Suprapubic skin (tissue), 4 donors: ENCODE measurements around the gene PLOD1. TPM values are rescaled to one million over a fixed set of nuclear protein-coding genes. Genes with fewer than 3 reads are reported as not detected.

Source experiments
- DNase-seq, 2 donors: peaks; one replicate each; pipeline ENCODE4 v3.0.0-alpha.2; 2019; ENCODE audit warnings: low spot score in 2 of 2
- H3K27ac ChIP-seq: fragments of 200-600 bp; sonication (generic); one replicate; pipeline ENCODE4 v1.5.1; 2019
- H3K27me3 ChIP-seq: fragments of 200-600 bp; sonication (generic); one replicate; pipeline ENCODE4 v1.5.1; 2019
- H3K36me3 ChIP-seq: fragments of 200-600 bp; sonication (generic); one replicate; pipeline ENCODE4 v1.5.1; 2019
- H3K4me1 ChIP-seq: fragments of 200-600 bp; sonication (generic); one replicate; pipeline ENCODE4 v1.5.1; 2019
- H3K4me3 ChIP-seq: fragments of 200-600 bp; sonication (generic); one replicate; pipeline ENCODE4 v1.5.1; 2019; ENCODE audit warnings: mild to moderate bottlenecking
- H3K9me3 ChIP-seq: fragments of 200-600 bp; sonication (generic); one replicate; pipeline ENCODE4 v1.5.1; 2019
- EP300 ChIP-seq: sonication (generic); formaldehyde crosslinking; IDR thresholded peaks from one replicate; pipeline ENCODE4 v1.6.1; 2017; ENCODE audit warnings: antibody characterized with exemption
- POLR2A ChIP-seq, 2 donors: fragments of 450-650 bp; IDR thresholded peaks; one replicate each; pipeline ENCODE4 v1.6.1; 2017; ENCODE audit warnings: antibody characterized with exemption in 2 of 2, mild to moderate bottlenecking in 2 of 2, moderate library complexity in 2 of 2
- POLR2AphosphoS5 ChIP-seq, 3 donors: sonication (generic); formaldehyde crosslinking; IDR thresholded peaks; one replicate each; pipeline ENCODE4 v1.6.1; 2017; ENCODE audit warnings: antibody characterized with exemption in 3 of 3
- WGBS: methylation state at CpG from one replicate; pipeline ENCODE4 v1.1.5; 2018; 5-methylcytosine and 5-hydroxymethylcytosine counted together
- total RNA-seq, 4 donors: library from RNA; depleted of rRNA; stranded (reverse); fragments of >200 nt; gene quantifications; one replicate each; pipeline ENCODE4 v1.1.0, GENCODE V29; 2016
- TF ChIP-seq, protein P1 (sequence below), 2 donors: fragments of 200-600 bp in 1 of 2; fragments of 450-650 bp in 1 of 2; sonication (generic) in 1 of 2; IDR thresholded peaks; one replicate each; pipeline ENCODE4 v1.5.1; 2016 to 2019; ENCODE audit warnings: antibody characterized with exemption in 2 of 2, mild to moderate bottlenecking in 1 of 2, moderate library complexity in 1 of 2

Gene PLOD1
- total RNA-seq, 4 donors from 2014 or later: 26.7 to 47.6 (median 37.7) TPM

DNA sequence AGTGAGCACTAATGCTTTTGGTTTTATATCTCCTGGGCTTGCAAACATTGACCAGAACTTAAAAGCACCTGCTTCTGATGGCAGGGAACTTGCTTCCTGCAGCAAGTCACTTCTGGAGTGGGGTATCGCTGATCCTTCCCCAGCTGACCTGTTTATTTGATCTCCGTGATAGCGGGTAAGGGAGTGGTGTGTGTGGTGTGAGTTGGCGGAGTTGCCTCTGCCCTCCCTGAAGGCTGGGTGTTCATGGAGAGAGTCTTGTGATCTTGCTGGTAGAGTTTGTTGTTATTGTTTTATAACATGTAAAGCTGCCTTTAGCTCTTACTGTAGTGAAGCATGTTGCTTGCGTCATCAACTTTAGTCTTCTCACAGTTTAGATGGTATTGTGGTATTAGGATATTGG lies 49.6 kb downstream of the PLOD1 start:
- 37% methylated on average over 5 of the region's 5 CpGs for WGBS
- Histone ChIP-seq H3K27me3 (no peaks in the 10 kb centered on the region), H3K36me3 (peaks cover 39% of the 10 kb centered on the region), H3K4me3 (no peak overlapping the region), H3K4me1 (peaks cover 58% of the 10 kb centered on the region), H3K9me3 (no peaks in the 10 kb centered on the region), H3K27ac (no peak overlapping the region)
- TF ChIP-seq POLR2A (IDR thresholded peaks at IDR 0.05) (no peak), POLR2AphosphoS5 (IDR thresholded peaks at IDR 0.05) (no peak), EP300 (no peak)
- TF ChIP-seq, protein P1, sequence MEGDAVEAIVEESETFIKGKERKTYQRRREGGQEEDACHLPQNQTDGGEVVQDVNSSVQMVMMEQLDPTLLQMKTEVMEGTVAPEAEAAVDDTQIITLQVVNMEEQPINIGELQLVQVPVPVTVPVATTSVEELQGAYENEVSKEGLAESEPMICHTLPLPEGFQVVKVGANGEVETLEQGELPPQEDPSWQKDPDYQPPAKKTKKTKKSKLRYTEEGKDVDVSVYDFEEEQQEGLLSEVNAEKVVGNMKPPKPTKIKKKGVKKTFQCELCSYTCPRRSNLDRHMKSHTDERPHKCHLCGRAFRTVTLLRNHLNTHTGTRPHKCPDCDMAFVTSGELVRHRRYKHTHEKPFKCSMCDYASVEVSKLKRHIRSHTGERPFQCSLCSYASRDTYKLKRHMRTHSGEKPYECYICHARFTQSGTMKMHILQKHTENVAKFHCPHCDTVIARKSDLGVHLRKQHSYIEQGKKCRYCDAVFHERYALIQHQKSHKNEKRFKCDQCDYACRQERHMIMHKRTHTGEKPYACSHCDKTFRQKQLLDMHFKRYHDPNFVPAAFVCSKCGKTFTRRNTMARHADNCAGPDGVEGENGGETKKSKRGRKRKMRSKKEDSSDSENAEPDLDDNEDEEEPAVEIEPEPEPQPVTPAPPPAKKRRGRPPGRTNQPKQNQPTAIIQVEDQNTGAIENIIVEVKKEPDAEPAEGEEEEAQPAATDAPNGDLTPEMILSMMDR (IDR thresholded peaks at IDR 0.05): no peak
- DNase-seq: no peak

DNA sequence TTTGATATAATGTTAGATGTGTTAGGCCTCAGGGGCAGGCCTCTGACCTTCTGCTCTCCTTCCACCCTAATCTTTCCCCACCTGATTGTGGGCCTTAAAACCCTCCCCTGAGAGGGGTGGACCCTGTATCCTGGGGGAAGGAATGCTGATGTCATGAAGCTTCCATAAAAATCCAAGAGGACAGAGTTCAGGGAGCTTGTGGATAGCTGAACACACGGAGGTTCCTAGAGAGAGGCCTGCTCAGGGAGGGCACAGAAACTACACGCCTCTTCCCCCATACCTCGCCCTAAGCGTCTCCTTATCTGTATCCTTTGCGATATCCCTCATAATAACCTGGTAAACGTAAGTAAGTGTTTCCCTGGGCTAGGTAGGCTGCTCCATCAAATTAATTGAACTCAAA lies 50.1 kb downstream of the PLOD1 start:
- no peaks in the 10 kb centered on the region for H3K27me3 ChIP-seq
- H3K4me3 ChIP-seq: no peak overlapping the region
- WGBS: 81% methylated on average over 6 of the region's 6 CpGs
- no peak overlapping the region for H3K27ac ChIP-seq
- no peaks in the 10 kb centered on the region for H3K9me3 ChIP-seq
- DNase-seq: no peak
- peaks cover 44% of the 10 kb centered on the region for H3K36me3 ChIP-seq
- TF ChIP-seq, protein P1 (IDR thresholded peaks at IDR 0.05): no peak
- no peak for TF ChIP-seq POLR2A (IDR thresholded peaks at IDR 0.05)
- no peak for TF ChIP-seq POLR2AphosphoS5 (IDR thresholded peaks at IDR 0.05)
- no peak for TF ChIP-seq EP300
- H3K4me1 ChIP-seq: peaks cover 53% of the 10 kb centered on the region

DNA sequence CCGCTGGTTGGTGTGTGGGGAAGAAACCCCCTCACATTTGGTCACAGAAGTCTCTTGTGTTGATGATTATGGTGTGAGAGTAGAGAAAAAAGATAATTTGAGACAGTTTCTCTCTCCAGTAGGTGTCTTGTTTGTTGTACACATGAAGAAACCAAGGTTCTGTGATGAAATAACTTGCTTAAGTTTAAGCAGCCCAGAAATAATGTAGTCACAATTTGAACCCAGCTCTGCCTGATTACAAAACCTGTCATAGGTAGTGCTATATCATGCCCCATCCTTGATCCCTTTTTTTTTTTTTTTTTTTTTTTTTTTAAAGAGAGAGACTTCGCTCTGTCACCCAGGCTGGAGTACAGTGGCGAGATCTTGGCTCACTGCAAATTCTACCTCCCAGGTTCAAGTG lies 50.7 kb downstream of the PLOD1 start:
- Histone ChIP-seq H3K9me3 (no peaks in the 10 kb centered on the region), H3K27me3 (no peaks in the 10 kb centered on the region), H3K36me3 (peaks cover 50% of the 10 kb centered on the region), H3K27ac (no peak overlapping the region), H3K4me3 (no peak overlapping the region), H3K4me1 (peaks cover 51% of the 10 kb centered on the region)
- WGBS: 96% methylated on average over 2 of the region's 3 CpGs
- no peak for DNase-seq
- TF ChIP-seq, protein P1 (IDR thresholded peaks at IDR 0.05): no peak
- TF ChIP-seq POLR2A (IDR thresholded peaks at IDR 0.05) (no peak), POLR2AphosphoS5 (IDR thresholded peaks at IDR 0.05) (no peak), EP300 (no peak)

DNA sequence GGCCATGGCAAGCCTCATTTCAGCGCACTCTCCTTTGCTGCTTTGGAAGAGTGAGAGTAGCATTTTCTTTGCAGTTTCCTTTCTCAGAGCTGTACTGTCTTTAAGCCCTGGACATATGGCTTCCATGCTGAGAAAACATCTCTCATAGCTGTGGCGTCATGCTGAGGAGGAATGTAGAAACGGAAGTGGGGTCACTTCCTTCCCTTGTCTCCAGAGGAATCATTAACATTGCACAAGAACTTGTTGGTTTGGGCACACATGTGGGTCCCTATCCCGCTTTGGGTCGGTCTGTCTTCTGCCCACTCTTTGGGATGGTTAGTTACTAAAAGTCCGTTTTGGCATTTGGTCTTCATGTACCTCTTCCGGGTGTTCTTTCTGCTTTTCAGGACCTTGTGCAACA lies 51.3 kb downstream of the PLOD1 start:
- H3K27me3 ChIP-seq: no peaks in the 10 kb centered on the region
- no peak overlapping the region for H3K4me3 ChIP-seq
- no peak for DNase-seq
- no peak overlapping the region for H3K27ac ChIP-seq
- TF ChIP-seq, protein P1 (IDR thresholded peaks at IDR 0.05): no peak
- TF ChIP-seq POLR2A (IDR thresholded peaks at IDR 0.05) (no peak), EP300 (no peak), POLR2AphosphoS5 (IDR thresholded peaks at IDR 0.05) (no peak)
- H3K9me3 ChIP-seq: no peaks in the 10 kb centered on the region
- H3K36me3 ChIP-seq: peaks cover 57% of the 10 kb centered on the region
- H3K4me1 ChIP-seq: peaks cover 49% of the 10 kb centered on the region
- WGBS: 51% methylated on average over 6 of the region's 7 CpGs

DNA sequence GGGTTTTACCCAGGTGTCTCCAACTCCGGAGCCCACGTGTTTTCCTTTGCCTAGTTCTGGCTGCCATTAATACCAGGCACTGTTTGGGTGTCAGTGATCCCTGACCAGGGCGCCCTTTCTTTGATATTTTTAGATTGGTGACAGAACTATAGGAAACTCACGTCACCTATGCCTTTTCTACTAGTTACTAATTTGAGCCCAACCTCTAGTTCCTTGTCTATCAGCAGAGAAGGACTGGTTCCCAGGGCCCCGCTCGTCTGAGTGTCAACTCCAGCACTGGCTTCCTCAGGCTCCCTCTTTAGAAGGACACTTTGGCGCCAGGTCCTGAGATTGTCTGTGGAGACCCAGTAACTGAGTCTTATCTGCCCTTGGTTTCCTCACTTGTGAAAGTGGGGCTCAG lies 55.2 kb downstream of the PLOD1 start:
- Histone ChIP-seq H3K27me3 (no peaks in the 10 kb centered on the region), H3K4me1 (peaks cover 12% of the 10 kb centered on the region), H3K9me3 (no peaks in the 10 kb centered on the region), H3K36me3 (peaks cover 71% of the 10 kb centered on the region), H3K27ac (no peak overlapping the region), H3K4me3 (no peak overlapping the region)
- DNase-seq: no peak
- 92% methylated on average over 7 of the region's 7 CpGs for WGBS
- TF ChIP-seq POLR2A (IDR thresholded peaks at IDR 0.05) (no peak), POLR2AphosphoS5 (IDR thresholded peaks at IDR 0.05) (no peak), EP300 (no peak)
- TF ChIP-seq, protein P1 (IDR thresholded peaks at IDR 0.05): no peak
